Measurements from ENCODE around the gene TNRC6C. TPM values are rescaled to one million over a fixed set of nuclear protein-coding genes. Genes with fewer than 3 reads are reported as not detected.
A peak's percentile ranks its signal among the peaks of the same experiment; 100 is the strongest.

Gene TNRC6C
- total RNA-seq, 3 donors from 2014 or later (not counting 1 experiment from before 2014, with no cell fraction given): 74.3 to 100 (median 76.3) TPM

DNA sequence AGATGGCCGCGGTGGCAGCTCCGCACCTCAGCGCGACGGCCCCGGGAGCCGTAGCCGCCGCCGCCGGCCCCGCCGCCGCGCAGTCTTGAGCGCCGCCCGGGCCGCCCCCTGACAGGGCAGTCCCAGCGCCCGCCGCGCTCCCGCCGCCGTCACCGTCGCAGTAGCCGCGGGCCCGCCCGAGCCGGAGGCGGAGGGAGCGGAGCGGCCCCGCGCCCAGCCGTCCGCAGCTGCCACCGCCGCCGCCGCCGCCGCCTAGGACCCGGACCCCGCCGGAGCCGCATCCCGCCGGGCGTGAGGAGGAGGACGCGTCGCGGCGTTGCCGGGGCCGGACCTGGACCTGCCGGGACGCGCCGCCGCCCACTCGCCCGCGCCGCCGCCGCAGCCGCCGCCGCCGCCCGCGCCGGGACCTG lies 218 bp downstream of the TNRC6C start:
- no peaks in the 10 kb centered on the region for H3K27me3 ChIP-seq (ENCODE audit: control insufficient read depth, insufficient read depth, low read length)
- Mint-ChIP-seq H3K36me3 (no peaks in the 10 kb centered on the region), H3K4me3 (peak overlapping the region; percentile 92), H3K27ac (peak overlapping the region; percentile 88 to 93), H3K9me3 (no peaks in the 10 kb centered on the region), H3K27me3 (ENCODE audit: low read depth in 2 of 2) (peaks cover 0 to 7% of the 10 kb centered on the region in 2 donors), H3K4me1 (peaks cover 41 to 50% of the 10 kb centered on the region in 2 donors)
- H3K9me3 ChIP-seq (ENCODE audit: control insufficient read depth, insufficient read depth, low read length): no peaks in the 10 kb centered on the region
- TF ChIP-seq, protein P1, sequence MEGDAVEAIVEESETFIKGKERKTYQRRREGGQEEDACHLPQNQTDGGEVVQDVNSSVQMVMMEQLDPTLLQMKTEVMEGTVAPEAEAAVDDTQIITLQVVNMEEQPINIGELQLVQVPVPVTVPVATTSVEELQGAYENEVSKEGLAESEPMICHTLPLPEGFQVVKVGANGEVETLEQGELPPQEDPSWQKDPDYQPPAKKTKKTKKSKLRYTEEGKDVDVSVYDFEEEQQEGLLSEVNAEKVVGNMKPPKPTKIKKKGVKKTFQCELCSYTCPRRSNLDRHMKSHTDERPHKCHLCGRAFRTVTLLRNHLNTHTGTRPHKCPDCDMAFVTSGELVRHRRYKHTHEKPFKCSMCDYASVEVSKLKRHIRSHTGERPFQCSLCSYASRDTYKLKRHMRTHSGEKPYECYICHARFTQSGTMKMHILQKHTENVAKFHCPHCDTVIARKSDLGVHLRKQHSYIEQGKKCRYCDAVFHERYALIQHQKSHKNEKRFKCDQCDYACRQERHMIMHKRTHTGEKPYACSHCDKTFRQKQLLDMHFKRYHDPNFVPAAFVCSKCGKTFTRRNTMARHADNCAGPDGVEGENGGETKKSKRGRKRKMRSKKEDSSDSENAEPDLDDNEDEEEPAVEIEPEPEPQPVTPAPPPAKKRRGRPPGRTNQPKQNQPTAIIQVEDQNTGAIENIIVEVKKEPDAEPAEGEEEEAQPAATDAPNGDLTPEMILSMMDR (IDR thresholded peaks at IDR 0.05): no peak
- H3K27ac ChIP-seq (ENCODE audit: low read length): no peak overlapping the region
- under 1% methylated on average over 79 of the region's 79 CpGs for WGBS (ENCODE audit: insufficient coverage)
- ATAC-seq (no peak), DNase-seq (no peak)
- no peaks in the 10 kb centered on the region for H3K36me3 ChIP-seq (ENCODE audit: control insufficient read depth, insufficient read depth, low read length)
- intact Hi-C loops (cut with micrococcal nuclease): loop anchor here (1.0 to 5.0 kb wide), 3 partner anchors 76 to 176 kb away; no protein-coding TSS in a partner anchor
- no peak overlapping the region for H3K4me3 ChIP-seq (ENCODE audit: low read length)
- peaks cover 24% of the 10 kb centered on the region for H3K4me1 ChIP-seq (ENCODE audit: control insufficient read depth, insufficient read depth, low read length)

DNA sequence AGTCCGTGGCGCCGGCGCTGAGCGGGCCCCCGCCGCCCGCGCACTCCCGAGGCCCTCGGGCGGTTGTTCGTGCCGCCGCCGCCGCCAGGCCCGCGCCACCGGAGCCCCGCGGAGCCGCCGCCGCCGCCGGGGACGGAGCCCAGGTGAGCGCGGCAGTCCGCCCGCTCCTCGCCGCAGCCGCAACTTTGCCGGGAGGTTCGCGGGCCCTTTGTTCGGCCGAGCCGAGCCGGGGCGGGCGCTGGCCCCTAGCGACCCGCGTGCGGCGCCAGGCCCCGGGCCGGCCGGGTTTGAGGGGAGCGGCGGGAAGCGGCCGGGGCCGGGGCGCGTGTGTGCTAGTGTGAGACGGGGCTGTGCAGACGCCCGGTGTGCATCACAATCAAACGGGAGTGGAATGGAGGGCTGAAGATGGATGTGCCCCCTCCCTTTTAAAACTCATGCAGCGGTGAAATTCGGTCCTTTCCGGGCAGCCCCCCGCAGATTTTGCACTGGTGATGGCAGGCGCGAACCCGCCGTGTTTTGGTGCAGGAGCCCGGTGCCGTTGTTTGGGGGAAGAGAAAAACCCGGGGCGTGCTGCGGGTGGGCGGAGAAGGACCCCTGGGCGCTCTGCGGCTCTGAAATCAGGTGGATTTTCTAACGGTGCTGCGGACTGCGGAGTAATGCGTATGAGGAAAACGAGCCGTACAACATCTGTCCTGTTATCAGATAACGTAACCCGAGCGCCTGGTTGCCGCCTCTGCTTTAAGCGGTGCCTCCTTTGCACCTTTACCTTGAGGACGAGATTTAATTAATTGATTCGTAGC lies 823 bp downstream of the TNRC6C start:
- DNase-seq (peak; percentile 37 to 64), ATAC-seq (no peak)
- H3K27ac ChIP-seq (ENCODE audit: low read length): peak overlapping the region; percentile 17
- H3K9me3 ChIP-seq (ENCODE audit: control insufficient read depth, insufficient read depth, low read length): no peaks in the 10 kb centered on the region
- Mint-ChIP-seq H3K4me1 (peaks cover 47 to 56% of the 10 kb centered on the region in 2 donors), H3K27ac (peak overlapping the region; percentile 87 to 88), H3K9me3 (no peaks in the 10 kb centered on the region), H3K36me3 (no peaks in the 10 kb centered on the region), H3K27me3 (ENCODE audit: low read depth in 2 of 2) (peaks cover 0 to 3% of the 10 kb centered on the region in 2 donors), H3K4me3 (peak overlapping the region; percentile 95)
- peak overlapping the region; percentile 51 for H3K4me3 ChIP-seq (ENCODE audit: low read length)
- TF ChIP-seq, protein P1 (IDR thresholded peaks at IDR 0.05): no peak
- intact Hi-C loops (cut with micrococcal nuclease): loop anchor here (2.0 to 5.0 kb wide), 2 partner anchors 123 to 177 kb away; no protein-coding TSS in a partner anchor
- WGBS (ENCODE audit: insufficient coverage): under 1% methylated on average over 92 of the region's 92 CpGs
- no peaks in the 10 kb centered on the region for H3K27me3 ChIP-seq (ENCODE audit: control insufficient read depth, insufficient read depth, low read length)
- H3K36me3 ChIP-seq (ENCODE audit: control insufficient read depth, insufficient read depth, low read length): no peaks in the 10 kb centered on the region
- H3K4me1 ChIP-seq (ENCODE audit: control insufficient read depth, insufficient read depth, low read length): peaks cover 27% of the 10 kb centered on the region

GRCh38 chr17:77959926-77960521 lies 1.5 kb downstream of the TNRC6C start:
- Mint-ChIP-seq H3K27ac (peak overlapping the region; percentile 87 to 88), H3K4me1 (peaks cover 54 to 63% of the 10 kb centered on the region in 2 donors), H3K4me3 (peak overlapping the region; percentile 95), H3K36me3 (no peaks in the 10 kb centered on the region), H3K27me3 (ENCODE audit: low read depth in 2 of 2) (no peaks in the 10 kb centered on the region), H3K9me3 (no peaks in the 10 kb centered on the region)
- intact Hi-C loops (cut with micrococcal nuclease): loop anchor here (2.0 to 5.0 kb wide), 2 partner anchors 123 to 178 kb away; no protein-coding TSS in a partner anchor
- WGBS (ENCODE audit: insufficient coverage): 58% methylated on average over 23 of the region's 23 CpGs
- Histone ChIP-seq H3K4me1 (ENCODE audit: control insufficient read depth, insufficient read depth, low read length) (peaks cover 27% of the 10 kb centered on the region), H3K9me3 (ENCODE audit: control insufficient read depth, insufficient read depth, low read length) (no peaks in the 10 kb centered on the region), H3K4me3 (ENCODE audit: low read length) (peak overlapping the region; percentile 51), H3K27ac (ENCODE audit: low read length) (no peak overlapping the region), H3K36me3 (ENCODE audit: control insufficient read depth, insufficient read depth, low read length) (no peaks in the 10 kb centered on the region), H3K27me3 (ENCODE audit: control insufficient read depth, insufficient read depth, low read length) (no peaks in the 10 kb centered on the region)
- no peak for ATAC-seq
- DNase-seq: peak in 1 of 2 donors; percentile 72
- TF ChIP-seq, protein P1 (IDR thresholded peaks at IDR 0.05): no peak
